ENCODE measurements around the gene PCNX3.

DNA sequence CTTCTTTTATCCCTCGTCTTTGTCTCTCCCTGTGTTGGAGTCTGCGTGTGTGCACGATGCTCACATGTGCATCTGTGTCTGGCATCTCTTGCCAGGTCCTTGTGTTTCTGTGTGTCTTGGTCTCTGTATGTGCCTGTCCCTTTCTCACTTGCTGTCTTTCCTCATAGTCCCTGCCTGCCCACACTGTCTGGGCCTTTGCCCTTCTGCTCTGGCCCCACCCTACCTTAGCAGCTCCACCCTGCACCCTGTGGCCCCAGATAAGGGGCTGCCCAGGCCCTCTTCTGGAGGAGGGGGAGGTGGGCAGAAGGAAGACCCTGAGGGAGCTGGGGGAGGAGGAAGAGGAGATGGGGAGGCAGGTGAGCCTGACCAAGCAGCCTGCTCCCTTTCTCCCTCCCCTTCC lies 36.9 kb upstream of the PCNX3 start:
- TF ChIP-seq, protein P1, sequence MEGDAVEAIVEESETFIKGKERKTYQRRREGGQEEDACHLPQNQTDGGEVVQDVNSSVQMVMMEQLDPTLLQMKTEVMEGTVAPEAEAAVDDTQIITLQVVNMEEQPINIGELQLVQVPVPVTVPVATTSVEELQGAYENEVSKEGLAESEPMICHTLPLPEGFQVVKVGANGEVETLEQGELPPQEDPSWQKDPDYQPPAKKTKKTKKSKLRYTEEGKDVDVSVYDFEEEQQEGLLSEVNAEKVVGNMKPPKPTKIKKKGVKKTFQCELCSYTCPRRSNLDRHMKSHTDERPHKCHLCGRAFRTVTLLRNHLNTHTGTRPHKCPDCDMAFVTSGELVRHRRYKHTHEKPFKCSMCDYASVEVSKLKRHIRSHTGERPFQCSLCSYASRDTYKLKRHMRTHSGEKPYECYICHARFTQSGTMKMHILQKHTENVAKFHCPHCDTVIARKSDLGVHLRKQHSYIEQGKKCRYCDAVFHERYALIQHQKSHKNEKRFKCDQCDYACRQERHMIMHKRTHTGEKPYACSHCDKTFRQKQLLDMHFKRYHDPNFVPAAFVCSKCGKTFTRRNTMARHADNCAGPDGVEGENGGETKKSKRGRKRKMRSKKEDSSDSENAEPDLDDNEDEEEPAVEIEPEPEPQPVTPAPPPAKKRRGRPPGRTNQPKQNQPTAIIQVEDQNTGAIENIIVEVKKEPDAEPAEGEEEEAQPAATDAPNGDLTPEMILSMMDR (optimal IDR thresholded peaks at IDR 0.05 in 1 of 3, IDR thresholded peaks at IDR 0.05 in 1 of 3, conservative IDR thresholded peaks at IDR 0.05 in 1 of 3; ENCODE audit: extremely low read depth in 1 of 3, insufficient read depth in 2 of 3, low read length in 3 of 3) = no peak
- no peak for TF ChIP-seq EZH2 (IDR thresholded peaks at IDR 0.05; ENCODE audit: low read length)
